Retina (tissue), 1 donor: ENCODE data around the gene RRAGB.
"Not testable (repeated sequence)": the region's sequence is repeated elsewhere in the genome, so short reads cannot be mapped to it uniquely, and the experiment has no call there.

ENCODE experiments used
- DNase-seq: peaks from one replicate; pipeline ENCODE4 v3.0.0-alpha.2; 2016

The RRAGB gene, protein sequence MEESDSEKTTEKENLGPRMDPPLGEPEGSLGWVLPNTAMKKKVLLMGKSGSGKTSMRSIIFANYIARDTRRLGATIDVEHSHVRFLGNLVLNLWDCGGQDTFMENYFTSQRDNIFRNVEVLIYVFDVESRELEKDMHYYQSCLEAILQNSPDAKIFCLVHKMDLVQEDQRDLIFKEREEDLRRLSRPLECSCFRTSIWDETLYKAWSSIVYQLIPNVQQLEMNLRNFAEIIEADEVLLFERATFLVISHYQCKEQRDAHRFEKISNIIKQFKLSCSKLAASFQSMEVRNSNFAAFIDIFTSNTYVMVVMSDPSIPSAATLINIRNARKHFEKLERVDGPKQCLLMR

DNA sequence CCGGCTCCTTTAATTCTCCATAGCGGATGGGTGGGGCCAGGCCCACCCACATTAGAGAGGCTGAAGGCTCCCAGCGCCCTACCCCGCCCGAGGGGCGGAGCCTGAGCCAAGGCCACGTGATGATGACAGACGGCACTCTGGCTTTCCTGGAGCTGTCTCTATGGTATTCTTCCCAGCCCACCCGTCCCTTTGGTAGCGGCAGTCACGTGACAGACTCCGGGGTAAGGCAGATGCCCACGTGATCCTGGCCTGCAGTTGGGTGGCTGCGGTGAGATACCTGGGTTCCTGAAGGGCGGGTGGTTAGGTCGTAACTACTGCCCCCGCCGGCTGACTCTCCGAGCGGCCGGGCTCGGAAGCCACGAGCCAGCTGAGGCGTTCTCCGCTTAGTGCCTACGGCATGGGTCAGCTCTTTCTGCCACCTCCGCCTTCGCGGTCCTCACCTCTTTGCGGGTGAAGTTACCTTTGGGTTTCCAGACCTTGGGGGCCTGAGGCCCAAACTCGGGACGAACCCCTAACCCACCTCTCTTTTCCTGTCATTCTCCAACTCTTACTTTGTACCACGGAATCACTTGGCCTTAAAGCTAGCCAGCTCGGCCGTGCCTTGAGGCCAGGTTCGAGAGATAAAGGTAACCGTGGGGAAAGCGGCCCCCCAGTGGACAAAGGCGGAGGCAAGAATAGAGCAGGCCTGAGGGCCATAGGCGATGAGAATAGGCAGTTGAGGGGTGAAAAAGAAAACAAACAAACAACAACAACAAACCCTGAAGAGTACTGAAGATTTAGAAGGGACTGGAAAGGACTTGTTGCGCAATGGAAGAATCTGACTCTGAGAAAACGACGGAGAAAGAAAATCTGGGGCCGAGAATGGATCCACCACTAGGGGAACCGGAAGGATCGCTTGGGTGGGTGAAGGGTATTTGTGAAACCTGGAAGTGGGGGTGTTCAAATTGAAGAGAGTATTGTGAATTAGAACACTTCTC, at the start of gene RRAGB:
Gene RRAGB (plus strand): TSS at position 229 of the 977 bp plus-strand sequence. CDS start 579 bp downstream, at position 808.
- peak; percentile 87 for DNase-seq

DNA sequence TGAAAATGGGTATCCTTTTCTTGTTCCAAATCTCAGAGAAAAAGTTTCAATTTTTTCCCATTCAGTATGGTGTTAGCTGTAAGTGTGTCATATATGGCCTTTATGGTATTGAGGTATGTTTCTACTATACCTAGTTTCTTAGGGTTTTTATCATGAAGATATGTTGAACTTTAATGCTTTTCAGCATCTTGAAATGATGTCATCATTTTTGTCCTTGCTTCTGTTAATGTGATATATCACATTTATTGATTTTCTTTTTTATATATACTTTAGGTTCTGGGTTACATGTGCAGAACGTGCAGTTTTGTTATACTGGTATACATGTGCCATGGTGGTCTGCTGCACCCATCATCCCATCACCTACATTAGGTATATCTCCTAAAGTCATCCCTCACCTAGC, 49.5 kb upstream of the RRAGB start:
- no peak for DNase-seq

DNA sequence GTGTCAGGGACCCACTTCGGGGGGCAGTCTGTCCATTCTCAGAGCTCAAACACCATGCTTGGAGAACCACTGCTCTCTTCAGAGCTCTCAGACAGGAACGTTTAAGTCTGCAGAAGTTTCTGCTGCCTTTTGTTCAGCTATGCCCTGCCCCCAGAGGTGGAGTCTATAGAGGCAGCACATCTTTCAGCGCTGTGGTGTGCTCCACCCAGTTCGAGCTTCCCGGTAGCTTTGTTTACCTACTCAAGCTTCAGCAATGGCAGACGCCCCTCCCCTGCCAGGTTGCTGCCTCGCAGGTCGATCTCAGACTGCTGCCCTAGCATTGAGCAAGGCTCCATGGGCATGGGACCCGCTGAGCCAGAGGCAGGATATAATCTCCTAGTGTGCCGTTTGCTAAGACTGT, 29.0 kb upstream of the RRAGB start:
- DNase-seq = not testable (repeated sequence)

DNA sequence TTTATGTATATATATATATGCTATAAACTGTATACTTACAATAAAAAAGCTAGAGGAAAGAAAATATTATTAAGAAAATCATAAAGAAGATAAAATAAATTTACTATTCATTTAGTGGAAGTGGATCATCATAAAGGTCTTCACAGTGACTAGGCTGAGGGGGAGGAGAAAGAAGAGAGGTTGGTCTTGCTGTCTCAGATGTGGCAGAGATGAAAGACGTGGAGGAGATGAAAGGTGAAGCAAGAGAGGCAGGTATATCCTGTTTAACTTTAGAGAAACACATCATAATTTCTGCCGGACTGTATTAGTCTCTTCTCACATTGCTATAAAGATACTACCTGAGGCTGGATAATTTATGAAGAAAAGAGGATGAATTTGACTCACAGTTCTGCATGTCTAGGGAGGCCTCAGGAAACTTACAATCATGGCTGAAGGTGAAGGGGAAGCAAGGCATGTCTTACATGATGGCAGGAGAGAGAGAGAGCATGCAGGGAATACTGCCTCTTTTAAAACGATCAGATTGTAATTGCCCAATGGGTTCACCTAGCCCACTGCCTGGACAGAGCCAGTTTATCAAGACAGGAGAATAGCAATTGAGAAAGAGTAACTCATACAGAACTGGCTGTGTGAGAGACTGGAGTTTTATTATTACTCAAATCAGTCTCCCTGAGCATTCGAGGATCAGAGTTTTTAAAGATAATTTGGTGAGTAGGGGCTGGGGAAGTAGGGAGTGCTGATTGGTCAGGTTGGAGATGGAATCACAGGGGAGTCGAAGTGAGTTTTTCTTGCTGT, 22.1 kb upstream of the RRAGB start:
- no peak for DNase-seq

DNA sequence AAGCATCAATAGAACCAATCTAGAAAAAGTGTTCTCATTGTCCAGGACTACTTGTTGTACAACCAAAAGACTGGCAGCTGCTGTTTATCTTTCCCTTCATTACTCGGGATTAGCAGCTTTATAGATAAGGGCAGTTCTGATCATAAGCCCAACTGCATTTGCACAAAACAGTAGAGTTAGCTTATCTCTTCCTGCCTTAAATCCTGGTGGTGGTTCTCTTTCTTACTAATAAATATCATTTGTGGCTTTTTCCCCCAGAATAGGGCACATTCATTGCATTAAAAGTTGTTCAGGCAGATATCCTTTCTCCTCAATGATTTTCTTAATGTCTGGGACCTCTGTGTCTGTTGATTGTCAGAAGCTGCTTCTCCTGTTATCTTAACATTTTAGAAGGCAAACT, 20.2 kb upstream of the RRAGB start:
- DNase-seq = no peak

DNA sequence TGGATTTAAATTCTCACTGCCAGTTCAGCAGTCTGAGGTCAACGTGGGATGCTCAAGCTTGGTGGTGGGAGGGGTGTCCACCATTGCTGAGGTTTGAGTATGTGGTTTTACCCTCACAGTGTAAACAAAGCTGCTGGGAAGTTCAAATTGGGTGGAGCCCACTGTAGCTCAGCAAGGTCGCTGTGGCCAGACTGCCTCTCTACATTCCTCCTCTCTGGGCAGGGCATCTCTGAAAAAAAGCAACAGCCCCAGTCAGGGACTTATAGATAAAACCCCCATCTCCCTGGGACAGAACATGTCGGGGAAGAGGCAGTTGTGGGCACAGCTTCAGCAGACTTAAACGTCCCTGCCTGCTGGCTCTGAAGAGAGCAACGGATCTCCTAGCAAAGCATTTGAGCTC, 14.9 kb upstream of the RRAGB start:
- DNase-seq = no peak

DNA sequence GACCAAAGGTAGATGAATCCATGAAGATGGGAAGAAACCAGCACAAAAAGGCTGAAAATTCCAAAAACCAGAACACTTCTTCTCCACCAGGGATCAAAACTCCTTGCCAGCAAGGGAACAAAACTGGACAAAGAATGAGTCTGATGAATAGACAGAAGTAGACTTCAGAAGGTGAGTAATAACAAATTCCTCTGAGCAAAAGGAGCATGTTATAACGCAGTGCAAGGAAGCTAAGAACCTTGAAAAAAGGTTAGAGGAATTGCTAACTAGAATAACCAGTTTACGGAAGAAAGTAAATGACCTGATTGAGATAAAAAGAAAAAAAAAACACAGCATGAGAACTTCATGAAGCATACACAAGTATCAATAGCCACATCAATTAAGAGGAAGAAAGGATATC, 14.1 kb upstream of the RRAGB start:
- not testable (repeated sequence) for DNase-seq

DNA sequence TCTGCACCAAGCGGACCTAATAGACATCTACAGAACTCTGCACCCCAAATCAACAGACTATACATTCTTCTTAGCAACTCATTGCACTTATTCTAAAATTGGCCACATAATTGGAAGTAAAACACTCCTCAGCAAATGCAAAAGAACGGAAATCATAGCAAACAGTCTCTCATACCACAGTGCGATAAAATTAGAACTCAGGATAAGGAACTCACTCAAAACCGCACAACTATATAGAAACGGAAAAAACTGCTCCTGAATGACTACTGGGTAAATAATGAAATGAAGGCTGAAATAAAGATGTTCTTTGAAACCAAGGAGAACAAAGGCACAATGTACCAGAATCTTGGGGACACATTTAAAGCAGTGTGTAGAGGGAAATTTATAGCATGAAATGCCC, 12.5 kb upstream of the RRAGB start:
- DNase-seq = not testable (repeated sequence)

DNA sequence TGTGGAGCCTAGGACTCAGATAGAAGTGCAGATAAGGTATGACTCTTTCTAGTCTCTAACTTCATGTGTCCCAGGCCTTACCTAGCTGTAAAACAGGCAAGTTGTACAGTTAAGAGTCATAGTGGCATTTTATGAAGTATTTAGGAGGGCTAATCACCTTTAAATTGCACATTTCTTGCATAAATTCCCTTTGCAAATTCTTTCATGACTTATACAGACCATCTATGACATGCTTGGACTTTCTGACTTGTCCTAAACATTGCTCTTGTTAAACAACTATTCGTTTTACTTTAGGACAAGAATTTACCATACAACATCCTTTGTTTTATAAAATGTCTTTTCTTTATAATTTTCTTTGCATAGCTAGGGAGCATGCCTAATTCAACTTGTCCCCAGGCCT, 7.8 kb upstream of the RRAGB start:
- no peak for DNase-seq

DNA sequence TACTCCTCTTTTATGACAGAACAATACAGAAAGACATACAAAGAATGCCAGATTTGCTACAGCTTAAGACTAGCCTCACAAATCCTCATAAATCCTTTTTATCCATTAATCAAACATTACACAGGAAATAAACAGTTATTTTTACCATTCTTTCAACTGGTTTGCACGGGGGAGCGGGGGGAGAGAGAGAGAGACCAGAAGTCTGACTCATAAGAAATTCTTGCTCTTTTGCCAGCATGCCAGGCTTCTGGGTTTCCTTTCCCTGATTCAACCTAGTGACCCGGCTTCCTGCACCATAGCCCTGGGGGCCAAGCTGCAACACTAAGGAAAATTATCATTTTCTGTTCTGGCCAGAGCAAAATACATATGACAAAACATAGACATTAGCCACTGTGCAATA, 6.8 kb upstream of the RRAGB start:
- DNase-seq = no peak

DNA sequence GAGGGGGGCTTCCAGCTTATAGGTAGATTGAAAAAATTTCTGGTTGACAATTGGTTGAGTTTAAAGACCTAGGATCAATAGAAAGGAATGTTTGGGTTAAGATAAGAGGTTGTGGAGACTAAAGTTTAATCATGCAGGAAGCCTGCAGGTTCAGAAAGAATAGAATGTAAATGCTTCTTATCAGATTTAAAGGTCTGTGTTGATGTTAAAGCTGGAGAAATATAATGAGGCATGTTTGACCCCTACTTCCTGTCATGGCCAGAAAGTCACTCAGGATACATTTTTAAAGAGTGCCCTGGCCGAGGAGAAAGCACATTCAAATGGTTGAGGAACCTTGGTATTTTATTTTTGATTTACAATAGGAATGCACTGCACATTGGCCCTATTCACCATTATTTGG, 3.9 kb upstream of the RRAGB start:
- DNase-seq = no peak

DNA sequence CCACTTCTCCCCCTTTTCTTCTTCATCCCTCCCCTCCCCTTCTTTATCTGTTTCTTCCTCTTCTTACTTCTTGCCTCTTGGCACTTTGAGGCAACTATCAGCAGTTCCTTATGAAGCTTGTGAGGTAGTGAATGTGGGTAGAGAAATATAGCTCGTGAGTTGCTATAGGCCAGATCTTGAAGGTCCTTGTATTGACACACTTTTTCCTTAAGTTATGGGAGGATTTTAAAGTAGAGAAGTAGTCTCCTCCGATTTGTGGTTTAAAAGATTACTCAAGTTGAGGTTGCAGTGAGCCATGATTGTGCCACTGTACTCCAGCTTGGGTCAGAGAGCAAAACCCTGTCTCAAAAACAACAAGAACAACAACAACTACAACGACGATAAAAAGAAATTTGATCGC, 3.4 kb upstream of the RRAGB start:
- no peak for DNase-seq

DNA sequence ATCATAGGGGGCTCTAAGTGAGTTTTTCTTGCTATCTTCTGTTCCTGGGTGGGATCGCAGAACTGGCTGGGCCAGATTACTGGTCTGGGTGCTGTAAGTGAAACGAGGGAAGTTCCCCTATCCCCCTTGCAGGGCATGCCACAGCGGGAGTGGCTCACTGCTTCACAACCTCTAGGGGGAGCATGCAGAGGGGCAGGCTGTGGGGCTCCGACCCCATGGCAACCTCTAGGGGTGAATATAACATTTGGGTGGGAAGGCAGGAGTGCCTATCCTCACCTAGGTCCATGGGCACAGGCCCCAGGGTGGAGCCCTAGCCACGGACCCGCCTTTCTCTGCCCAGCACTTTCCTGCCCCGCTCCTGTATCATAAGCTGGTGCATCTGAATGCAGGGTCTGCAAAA, 1.7 kb upstream of the RRAGB start:
- DNase-seq = no peak

DNA sequence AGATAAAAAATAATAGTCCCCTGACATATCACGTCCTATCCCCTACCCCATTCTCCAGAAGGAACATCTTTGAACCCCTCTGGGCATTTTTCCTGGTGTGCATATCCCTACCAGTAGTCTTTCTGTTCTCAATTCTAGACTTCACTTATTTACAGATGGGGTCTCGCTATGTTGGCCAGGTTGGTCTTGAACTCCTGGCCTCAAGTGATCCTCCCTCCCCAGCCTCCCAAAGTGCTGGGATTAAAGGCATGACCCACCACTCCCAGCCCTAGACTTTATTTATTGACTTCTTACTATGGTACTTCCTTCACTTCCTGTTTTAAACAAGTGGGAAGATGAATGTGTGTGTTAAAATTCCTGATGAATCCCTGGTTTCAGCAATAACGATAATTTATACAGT, 612 bp upstream of the RRAGB start:
- DNase-seq = no peak

DNA sequence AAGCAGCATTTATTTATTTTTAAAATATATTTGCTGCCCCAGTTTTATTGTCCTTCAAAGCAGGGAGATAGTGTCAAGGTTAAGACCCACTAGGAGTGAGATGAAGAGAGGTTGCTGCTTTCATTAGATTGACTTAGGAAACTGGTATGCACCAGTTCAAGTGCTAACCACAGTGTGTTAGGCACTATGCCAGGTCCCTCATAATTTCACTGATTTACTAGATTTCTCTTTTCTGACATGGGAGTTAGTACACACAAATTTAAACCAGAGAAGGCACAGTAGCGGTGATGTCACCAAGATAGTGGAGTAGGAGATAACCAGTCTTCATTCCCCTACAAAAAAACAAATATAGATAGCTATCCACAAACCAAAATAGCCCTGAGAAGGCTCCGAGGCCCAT, 14.3 kb downstream of the RRAGB start:
- DNase-seq = no peak

DNA sequence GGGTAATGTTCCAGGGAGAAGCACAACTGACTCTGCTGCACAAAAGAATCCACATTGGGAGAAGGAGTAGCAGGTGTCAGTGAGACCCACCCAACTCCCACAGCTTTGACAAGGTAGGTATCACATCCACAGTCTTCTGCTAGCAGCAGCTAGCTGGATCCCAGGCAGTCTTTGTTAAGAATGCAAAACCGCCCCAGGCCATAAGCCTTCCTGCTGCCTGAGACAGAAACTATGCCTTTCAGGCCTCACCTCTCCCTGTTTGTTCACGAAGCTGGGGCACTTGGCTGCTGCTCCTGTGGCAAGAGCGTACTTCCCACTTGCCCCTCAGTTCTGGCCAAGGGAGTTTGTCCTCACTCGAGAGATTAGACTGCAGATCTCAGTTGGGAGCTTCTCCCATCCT, 21.4 kb downstream of the RRAGB start:
- no peak for DNase-seq

DNA sequence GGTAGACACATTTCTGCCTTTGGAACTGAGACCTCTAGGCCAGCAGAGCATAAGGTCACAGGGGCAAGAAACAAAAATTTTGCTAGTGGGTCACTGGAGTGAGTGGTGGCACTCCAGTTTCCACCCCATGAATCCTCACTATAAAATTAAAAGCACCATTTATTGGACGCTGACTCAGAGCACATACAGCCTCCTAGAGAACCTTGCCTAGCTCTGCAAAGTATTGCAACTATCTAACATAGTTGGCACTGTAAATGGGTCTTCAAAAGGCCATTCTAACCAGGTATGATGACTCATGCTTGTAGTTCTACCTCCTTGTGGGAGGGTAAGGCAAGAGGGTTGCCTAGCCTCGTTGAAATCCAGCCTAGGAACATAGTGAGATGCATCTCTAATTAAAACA, 25.1 kb downstream of the RRAGB start:
- no peak for DNase-seq

DNA sequence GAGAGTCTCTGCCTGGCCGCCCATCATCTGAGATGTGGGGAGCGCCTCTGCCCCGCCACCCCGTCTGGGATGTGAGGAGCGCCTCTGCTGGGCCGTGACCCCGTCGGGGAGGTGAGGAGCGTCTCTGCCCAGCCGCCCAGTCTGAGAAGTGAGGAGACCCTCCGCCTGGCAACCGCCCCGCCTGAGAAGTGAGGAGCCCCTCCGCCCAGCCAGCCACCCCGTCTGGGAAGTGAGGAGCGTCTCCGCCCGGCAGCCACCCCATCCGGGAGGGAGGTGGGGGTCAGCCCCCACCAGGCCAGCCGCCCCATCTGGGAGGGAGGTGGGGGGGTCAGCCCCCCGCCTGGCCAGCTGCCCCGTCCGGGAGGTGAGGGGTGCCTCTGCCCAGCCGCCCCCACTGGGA, 30.9 kb downstream of the RRAGB start:
- DNase-seq = not testable (repeated sequence)

DNA sequence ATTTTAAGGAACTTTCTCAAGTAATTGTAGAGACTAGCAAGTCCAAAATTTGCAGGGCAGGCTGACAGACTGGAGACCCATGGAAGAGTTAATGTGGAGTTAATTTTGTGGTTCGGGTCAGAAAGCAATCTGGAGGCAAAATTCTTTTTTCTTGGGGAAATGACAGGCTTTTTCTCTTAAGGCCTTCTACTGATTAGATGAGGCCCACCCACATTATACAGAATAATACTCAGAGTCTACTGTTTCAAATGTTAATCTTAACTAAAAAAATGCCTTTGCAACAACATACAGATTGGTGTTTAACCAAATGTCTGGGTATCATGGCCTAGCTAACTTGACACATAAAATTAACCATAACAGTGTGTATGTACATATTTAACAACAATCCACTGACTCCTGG, 32.7 kb downstream of the RRAGB start:
- no peak for DNase-seq

DNA sequence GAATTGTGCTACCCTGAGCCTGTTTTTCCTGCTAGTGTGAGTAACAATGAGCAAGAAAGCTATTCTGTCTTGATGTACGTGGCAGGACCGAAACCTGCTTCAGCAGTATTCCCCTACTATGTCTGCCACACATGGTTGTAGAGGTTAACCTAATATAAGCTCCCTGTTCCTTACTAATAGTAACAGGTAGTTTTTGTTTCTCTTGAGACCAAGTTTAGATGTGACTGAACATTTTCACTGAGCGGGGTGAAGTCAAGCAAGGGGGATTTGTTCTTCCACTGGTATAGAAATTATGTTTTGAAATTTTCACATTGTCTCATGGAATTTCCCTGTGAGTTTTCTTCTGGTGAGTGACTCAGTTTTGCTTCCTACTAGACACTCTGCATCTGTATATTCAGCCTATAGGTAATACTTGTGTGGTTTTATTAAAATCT, 37.3 kb downstream of the RRAGB start:
- DNase-seq = no peak

DNA sequence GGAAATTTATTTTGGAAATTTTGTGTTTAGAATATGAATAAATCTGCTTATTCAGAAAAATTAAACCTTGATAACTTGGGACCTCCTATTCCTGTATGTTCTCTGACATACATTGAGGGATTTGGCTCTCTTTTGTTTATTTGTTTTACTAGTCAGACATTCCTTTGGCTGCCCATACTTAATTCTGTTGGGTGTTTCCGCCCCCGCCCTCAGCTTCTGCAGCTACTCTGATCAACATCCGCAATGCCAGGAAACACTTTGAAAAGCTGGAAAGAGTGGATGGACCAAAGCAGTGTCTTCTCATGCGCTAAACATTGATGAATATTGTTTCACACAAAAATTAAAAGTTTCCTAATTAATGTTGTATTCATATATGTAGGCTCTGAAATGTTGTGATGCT, 40.5 kb downstream of the RRAGB start:
- no peak for DNase-seq

DNA sequence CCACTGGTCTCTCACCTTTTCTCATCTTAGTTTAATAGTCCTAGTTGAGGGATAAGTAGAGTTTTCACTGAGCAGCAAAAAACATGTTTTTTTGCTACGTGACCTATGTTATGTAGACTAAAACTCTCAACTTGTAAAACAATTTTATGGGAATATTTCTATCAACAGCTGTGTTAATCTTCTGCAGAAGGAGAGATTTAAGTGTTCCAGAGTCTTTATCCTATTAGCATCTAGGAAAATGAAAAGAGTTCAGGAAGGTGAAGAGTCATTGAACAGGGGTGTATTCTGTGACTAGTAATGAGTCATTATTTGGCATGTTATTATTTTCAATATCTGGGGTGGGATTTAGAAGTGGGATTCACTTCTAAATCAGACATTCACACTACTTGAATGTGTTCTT, 41.9 kb downstream of the RRAGB start:
- no peak for DNase-seq

DNA sequence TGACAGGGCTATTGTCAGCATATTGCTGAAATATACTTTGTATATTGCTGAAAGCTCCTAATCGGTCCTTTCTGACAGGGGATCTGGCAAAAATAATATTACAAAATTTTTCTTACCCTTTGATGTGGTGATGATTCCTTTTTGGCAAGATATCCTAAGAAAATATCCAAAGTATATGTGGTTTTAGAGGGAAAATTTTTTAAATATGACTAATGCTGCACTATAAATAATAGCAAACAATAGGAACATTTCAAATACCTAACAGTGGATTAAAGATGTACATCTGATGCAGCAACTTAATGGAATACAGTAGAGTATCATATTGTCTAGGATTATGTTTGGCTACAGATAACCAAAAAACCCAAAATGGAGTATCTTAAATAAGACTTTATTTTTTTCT, 49.6 kb downstream of the RRAGB start:
- DNase-seq = no peak
